ENCODE data around the gene TNRC6A. TPM values are rescaled to one million over a fixed set of nuclear protein-coding genes. Genes with fewer than 3 reads are reported as not detected.

The TNRC6A gene
- total and polyA plus RNA-seq, 10 of the 15 experiments (the other 5 are each of a cell fraction or from before 2014, with no cell fraction given), result 4.6 to 41.3 (median 29.7) TPM

- Histone ChIP-seq H3K9me3 (replicated peaks; ENCODE audit: control insufficient read depth, insufficient read depth, low read length) (no peaks in the 10 kb centered on the region), H3K27me3 (replicated peaks in 1 of 2; ENCODE audit: control insufficient read depth in 2 of 2, insufficient read depth in 2 of 2, low read length in 1 of 2) (no peaks in the 10 kb centered on the region), H3K9ac (ENCODE audit: control insufficient read depth, insufficient read depth, low read length) (no peak overlapping the region), H3K27ac (ENCODE audit: control insufficient read depth, insufficient read depth) (no peak overlapping the region), H3K36me3 (ENCODE audit: control insufficient read depth in 2 of 2, insufficient read depth in 2 of 2, low read length in 1 of 2) (no peaks in the 10 kb centered on the region), H3K79me2 (ENCODE audit: control insufficient read depth, insufficient read depth, low read length) (no peaks in the 10 kb centered on the region), H3K4me2 (ENCODE audit: control insufficient read depth, insufficient read depth) (no peak overlapping the region), H3K4me3 (no peak overlapping the region), H4K20me1 (ENCODE audit: control insufficient read depth, insufficient read depth) (no peaks in the 10 kb centered on the region), H2AFZ (ENCODE audit: control insufficient read depth, low read depth, low read length) (no peak overlapping the region), H3K4me1 (ENCODE audit: control insufficient read depth, insufficient read depth, low read length) (no peaks in the 10 kb centered on the region)
- intact Hi-C loops (cut with micrococcal nuclease; ENCODE audit: unreplicated experiment) (loop anchor here (10.0 kb wide), 1 partner anchor 102 kb away; no protein-coding TSS in a partner anchor), in situ Hi-C loops (cut with MboI) (no loop called here)
- 61% methylated on average over 9 of the region's 9 CpGs for WGBS (ENCODE audit: insufficient coverage, insufficient replicate concordance, low lambda C conversion rate, missing lambda C conversion rate)
- TF ChIP-seq IRF4 (IDR thresholded peaks at IDR 0.05; ENCODE audit: low read depth, low read length), result no peak
- TF ChIP-seq, protein P1, sequence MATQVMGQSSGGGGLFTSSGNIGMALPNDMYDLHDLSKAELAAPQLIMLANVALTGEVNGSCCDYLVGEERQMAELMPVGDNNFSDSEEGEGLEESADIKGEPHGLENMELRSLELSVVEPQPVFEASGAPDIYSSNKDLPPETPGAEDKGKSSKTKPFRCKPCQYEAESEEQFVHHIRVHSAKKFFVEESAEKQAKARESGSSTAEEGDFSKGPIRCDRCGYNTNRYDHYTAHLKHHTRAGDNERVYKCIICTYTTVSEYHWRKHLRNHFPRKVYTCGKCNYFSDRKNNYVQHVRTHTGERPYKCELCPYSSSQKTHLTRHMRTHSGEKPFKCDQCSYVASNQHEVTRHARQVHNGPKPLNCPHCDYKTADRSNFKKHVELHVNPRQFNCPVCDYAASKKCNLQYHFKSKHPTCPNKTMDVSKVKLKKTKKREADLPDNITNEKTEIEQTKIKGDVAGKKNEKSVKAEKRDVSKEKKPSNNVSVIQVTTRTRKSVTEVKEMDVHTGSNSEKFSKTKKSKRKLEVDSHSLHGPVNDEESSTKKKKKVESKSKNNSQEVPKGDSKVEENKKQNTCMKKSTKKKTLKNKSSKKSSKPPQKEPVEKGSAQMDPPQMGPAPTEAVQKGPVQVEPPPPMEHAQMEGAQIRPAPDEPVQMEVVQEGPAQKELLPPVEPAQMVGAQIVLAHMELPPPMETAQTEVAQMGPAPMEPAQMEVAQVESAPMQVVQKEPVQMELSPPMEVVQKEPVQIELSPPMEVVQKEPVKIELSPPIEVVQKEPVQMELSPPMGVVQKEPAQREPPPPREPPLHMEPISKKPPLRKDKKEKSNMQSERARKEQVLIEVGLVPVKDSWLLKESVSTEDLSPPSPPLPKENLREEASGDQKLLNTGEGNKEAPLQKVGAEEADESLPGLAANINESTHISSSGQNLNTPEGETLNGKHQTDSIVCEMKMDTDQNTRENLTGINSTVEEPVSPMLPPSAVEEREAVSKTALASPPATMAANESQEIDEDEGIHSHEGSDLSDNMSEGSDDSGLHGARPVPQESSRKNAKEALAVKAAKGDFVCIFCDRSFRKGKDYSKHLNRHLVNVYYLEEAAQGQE (IDR thresholded peaks at IDR 0.05; ENCODE audit: low read depth, low read length), result no peak
- TF ChIP-seq TCF7 (IDR thresholded peaks at IDR 0.05; ENCODE audit: borderline replicate concordance), result no peak
- TF ChIP-seq EED (IDR thresholded peaks at IDR 0.05; ENCODE audit: low read depth), result no peak
- no peak for TF ChIP-seq CEBPB (IDR thresholded peaks at IDR 0.05; ENCODE audit: borderline replicate concordance in 1 of 2, low read depth in 2 of 2, low read length in 2 of 2)
- TF ChIP-seq BMI1 (IDR thresholded peaks at IDR 0.05; ENCODE audit: borderline replicate concordance), result no peak
- no peak for TF ChIP-seq SMAD5 (IDR thresholded peaks at IDR 0.05; ENCODE audit: low read depth)
- TF ChIP-seq, protein P2, sequence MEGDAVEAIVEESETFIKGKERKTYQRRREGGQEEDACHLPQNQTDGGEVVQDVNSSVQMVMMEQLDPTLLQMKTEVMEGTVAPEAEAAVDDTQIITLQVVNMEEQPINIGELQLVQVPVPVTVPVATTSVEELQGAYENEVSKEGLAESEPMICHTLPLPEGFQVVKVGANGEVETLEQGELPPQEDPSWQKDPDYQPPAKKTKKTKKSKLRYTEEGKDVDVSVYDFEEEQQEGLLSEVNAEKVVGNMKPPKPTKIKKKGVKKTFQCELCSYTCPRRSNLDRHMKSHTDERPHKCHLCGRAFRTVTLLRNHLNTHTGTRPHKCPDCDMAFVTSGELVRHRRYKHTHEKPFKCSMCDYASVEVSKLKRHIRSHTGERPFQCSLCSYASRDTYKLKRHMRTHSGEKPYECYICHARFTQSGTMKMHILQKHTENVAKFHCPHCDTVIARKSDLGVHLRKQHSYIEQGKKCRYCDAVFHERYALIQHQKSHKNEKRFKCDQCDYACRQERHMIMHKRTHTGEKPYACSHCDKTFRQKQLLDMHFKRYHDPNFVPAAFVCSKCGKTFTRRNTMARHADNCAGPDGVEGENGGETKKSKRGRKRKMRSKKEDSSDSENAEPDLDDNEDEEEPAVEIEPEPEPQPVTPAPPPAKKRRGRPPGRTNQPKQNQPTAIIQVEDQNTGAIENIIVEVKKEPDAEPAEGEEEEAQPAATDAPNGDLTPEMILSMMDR (IDR thresholded peaks at IDR 0.05 in 2 of 3, conservative IDR thresholded peaks at IDR 0.05 in 1 of 3; ENCODE audit: control insufficient read depth in 2 of 3, extremely low read depth in 1 of 3, insufficient read depth in 1 of 3, low read depth in 3 of 3, low read length in 3 of 3), result no peak
- no peak for TF ChIP-seq CBX3 (IDR thresholded peaks at IDR 0.05; ENCODE audit: borderline replicate concordance, low read depth)
- TF ChIP-seq EGR1 (IDR thresholded peaks at IDR 0.05; ENCODE audit: borderline replicate concordance in 1 of 2, low read depth in 2 of 2, low read length in 2 of 2), result no peak
- TF ChIP-seq SUZ12 (IDR thresholded peaks at IDR 0.05; ENCODE audit: unreplicated experiment), result no peak
- TF ChIP-seq MTA2 (IDR thresholded peaks at IDR 0.05; ENCODE audit: low read depth), result no peak
- no peak for TF ChIP-seq SRF (IDR thresholded peaks at IDR 0.05; ENCODE audit: low read depth in 2 of 2, low read length in 2 of 2)
- TF ChIP-seq BACH1 (IDR thresholded peaks at IDR 0.05; ENCODE audit: borderline replicate concordance), result no peak
- TF ChIP-seq YBX1 (IDR thresholded peaks at IDR 0.05), result no peak
- TF ChIP-seq, protein P3, sequence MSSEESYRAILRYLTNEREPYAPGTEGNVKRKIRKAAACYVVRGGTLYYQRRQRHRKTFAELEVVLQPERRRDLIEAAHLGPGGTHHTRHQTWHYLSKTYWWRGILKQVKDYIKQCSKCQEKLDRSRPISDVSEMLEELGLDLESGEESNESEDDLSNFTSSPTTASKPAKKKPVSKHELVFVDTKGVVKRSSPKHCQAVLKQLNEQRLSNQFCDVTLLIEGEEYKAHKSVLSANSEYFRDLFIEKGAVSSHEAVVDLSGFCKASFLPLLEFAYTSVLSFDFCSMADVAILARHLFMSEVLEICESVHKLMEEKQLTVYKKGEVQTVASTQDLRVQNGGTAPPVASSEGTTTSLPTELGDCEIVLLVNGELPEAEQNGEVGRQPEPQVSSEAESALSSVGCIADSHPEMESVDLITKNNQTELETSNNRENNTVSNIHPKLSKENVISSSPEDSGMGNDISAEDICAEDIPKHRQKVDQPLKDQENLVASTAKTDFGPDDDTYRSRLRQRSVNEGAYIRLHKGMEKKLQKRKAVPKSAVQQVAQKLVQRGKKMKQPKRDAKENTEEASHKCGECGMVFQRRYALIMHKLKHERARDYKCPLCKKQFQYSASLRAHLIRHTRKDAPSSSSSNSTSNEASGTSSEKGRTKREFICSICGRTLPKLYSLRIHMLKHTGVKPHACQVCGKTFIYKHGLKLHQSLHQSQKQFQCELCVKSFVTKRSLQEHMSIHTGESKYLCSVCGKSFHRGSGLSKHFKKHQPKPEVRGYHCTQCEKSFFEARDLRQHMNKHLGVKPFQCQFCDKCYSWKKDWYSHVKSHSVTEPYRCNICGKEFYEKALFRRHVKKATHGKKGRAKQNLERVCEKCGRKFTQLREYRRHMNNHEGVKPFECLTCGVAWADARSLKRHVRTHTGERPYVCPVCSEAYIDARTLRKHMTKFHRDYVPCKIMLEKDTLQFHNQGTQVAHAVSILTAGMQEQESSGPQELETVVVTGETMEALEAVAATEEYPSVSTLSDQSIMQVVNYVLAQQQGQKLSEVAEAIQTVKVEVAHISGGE (CRISPR knock-in tag; IDR thresholded peaks at IDR 0.05), result no peak
- ChIA-PET SMC1A (ENCODE audit: uncharacterized antibody, unreplicated experiment) (no interaction called here), POLR2A (no interaction called here), CTCF (interaction anchor here (1.6 to 2.3 kb wide), 2 partner anchors 106 to 169 kb away, joined by 5 read pairs; no protein-coding TSS in a partner anchor), RAD21 (ENCODE audit: unreplicated experiment) (no interaction called here)
- no TSS peak for BruUV-seq (replicated peaks)
- FAIRE-seq (no peak), DNase-seq (ENCODE audit: low read depth, low spot score) (no peak), ATAC-seq (no peak)
Observed at GRCh38 chr16:24686678-24687077, 42.8 kb upstream of the TNRC6A start.
